OCI-LY3 (cell line): Measurements from ENCODE around the gene TTYH2.

Experiments
- H2AFZ ChIP-seq: fragments of 200-600, 300-600 bp; shearing (Covaris generic); 2 replicates; pipeline ENCODE4 v1.6.0; 2014; ENCODE audit warnings: antibody characterized with exemption, low read depth, low read length
- H3K27ac ChIP-seq: fragments of 200-600, 300-600 bp; sonication (generic); 2 replicates; pipeline ENCODE4 v1.5.1; 2014; ENCODE audit warnings: mild to moderate bottlenecking, low read length, moderate library complexity, mixed read lengths
- H3K27me3 ChIP-seq: fragments of 200-600, 300-600 bp; sonication (generic); 2 replicates; pipeline ENCODE4 v1.6.1; 2014; ENCODE audit warnings: low read depth, low read length, mixed read lengths
- H3K36me3 ChIP-seq: fragments of 200-600, 300-600 bp; sonication (generic); replicated peaks from 2 replicates; pipeline ENCODE3; 2014; ENCODE audit warnings: low read depth, low read length, mixed read lengths
- H3K4me1 ChIP-seq: fragments of 300-600, 200-600 bp; sonication (generic); 2 replicates; pipeline ENCODE4 v1.6.1; 2014; ENCODE audit warnings: low read length, mixed read lengths
- H3K4me2 ChIP-seq: fragments of 200-600, 300-600 bp; sonication (generic); 2 replicates; pipeline ENCODE4 v1.6.1; 2014; ENCODE audit warnings: low read length, mixed read lengths
- H3K4me3 ChIP-seq: fragments of 300-600, 200-600 bp; sonication (generic); 2 replicates; pipeline ENCODE4 v1.5.1; 2014; ENCODE audit warnings: antibody characterized with exemption, mild to moderate bottlenecking, low read length, moderate library complexity
- H3K79me2 ChIP-seq: fragments of 300-600, 200-600 bp; shearing (Covaris generic); 2 replicates; pipeline ENCODE4 v1.6.1; 2014; ENCODE audit warnings: mild to moderate bottlenecking, low read length, mixed read lengths
- H3K9ac ChIP-seq: fragments of 300-600, 200-600 bp; shearing (Covaris generic); 2 replicates; pipeline ENCODE4 v1.6.0; 2014; ENCODE audit warnings: mild to moderate bottlenecking, low read length, moderate library complexity
- H3K9me3 ChIP-seq: fragments of 200-600, 300-600 bp; shearing (Covaris generic); 2 replicates; pipeline ENCODE4 v1.6.1; 2014; ENCODE audit warnings: low read length, mixed read lengths; ENCODE audit not compliant: insufficient read depth
- H4K20me1 ChIP-seq: fragments of 200-600, 300-600 bp; sonication (generic); 2 replicates; pipeline ENCODE4 v1.6.1; 2016; ENCODE audit warnings: low read length, mixed read lengths; ENCODE audit not compliant: insufficient read depth
- EZH2phosphoT487 ChIP-seq: fragments of 200-600 bp; shearing (Covaris generic); IDR thresholded peaks from 2 replicates; pipeline ENCODE4 v1.6.1; 2018; ENCODE audit warnings: antibody characterized with exemption, mixed run types, low read depth
- TF ChIP-seq, protein P1 (sequence below): fragments of 200-600, 300-600 bp; sonication (generic); IDR thresholded peaks from 2 replicates; pipeline ENCODE4 v1.5.1; 2014; ENCODE audit warnings: antibody characterized with exemption, low read length, low read depth

Gene TTYH2

DNA sequence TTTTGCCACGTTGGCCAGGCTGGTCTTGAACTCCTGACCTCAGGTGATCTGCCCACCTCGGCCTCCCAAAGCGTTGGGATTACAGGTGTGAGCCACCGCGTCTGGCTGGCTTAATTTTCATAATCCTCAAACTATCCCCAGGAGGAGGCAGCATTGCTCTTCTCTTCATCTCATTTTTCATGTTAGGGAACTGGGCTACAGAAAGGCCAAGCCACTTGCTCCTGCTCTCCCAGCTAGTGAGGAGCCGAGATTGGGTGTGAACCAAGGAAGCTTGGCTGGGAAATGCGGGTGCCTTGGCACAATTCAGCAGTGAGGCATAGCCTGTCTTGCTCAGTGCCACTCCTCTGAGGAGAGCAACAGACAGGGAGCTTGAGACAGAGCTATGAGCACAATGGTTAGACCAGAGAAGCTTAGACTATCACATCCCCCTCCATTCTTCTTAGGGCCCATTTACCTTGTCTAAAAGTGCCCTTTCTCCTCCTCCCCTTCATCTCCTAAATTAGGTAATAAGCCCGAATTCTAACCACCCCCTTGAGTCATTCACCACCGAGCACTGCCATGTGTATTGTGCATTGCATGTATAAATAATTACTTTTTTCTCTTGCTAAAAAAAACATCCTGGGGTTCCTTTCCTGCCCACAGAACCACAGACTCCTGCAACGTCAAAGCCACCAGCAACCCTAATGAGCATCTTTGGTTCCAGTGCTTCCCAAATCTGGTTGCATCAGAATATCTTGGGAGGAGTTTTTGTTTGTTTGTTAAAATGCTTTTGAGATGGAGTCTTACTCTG, 92.7 kb downstream of the TTYH2 start:
- Histone ChIP-seq H3K79me2 (no peaks in the 10 kb centered on the region), H3K4me3 (no peak overlapping the region), H3K27ac (no peak overlapping the region), H4K20me1 (no peaks in the 10 kb centered on the region), H3K9me3 (no peaks in the 10 kb centered on the region), H3K4me2 (no peak overlapping the region), H3K27me3 (no peaks in the 10 kb centered on the region), H3K36me3 (no peaks in the 10 kb centered on the region), H3K4me1 (no peaks in the 10 kb centered on the region), H3K9ac (no peak overlapping the region), H2AFZ (no peak overlapping the region)
- TF ChIP-seq, protein P1, sequence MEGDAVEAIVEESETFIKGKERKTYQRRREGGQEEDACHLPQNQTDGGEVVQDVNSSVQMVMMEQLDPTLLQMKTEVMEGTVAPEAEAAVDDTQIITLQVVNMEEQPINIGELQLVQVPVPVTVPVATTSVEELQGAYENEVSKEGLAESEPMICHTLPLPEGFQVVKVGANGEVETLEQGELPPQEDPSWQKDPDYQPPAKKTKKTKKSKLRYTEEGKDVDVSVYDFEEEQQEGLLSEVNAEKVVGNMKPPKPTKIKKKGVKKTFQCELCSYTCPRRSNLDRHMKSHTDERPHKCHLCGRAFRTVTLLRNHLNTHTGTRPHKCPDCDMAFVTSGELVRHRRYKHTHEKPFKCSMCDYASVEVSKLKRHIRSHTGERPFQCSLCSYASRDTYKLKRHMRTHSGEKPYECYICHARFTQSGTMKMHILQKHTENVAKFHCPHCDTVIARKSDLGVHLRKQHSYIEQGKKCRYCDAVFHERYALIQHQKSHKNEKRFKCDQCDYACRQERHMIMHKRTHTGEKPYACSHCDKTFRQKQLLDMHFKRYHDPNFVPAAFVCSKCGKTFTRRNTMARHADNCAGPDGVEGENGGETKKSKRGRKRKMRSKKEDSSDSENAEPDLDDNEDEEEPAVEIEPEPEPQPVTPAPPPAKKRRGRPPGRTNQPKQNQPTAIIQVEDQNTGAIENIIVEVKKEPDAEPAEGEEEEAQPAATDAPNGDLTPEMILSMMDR: no peak
- TF ChIP-seq EZH2phosphoT487: no peak

DNA sequence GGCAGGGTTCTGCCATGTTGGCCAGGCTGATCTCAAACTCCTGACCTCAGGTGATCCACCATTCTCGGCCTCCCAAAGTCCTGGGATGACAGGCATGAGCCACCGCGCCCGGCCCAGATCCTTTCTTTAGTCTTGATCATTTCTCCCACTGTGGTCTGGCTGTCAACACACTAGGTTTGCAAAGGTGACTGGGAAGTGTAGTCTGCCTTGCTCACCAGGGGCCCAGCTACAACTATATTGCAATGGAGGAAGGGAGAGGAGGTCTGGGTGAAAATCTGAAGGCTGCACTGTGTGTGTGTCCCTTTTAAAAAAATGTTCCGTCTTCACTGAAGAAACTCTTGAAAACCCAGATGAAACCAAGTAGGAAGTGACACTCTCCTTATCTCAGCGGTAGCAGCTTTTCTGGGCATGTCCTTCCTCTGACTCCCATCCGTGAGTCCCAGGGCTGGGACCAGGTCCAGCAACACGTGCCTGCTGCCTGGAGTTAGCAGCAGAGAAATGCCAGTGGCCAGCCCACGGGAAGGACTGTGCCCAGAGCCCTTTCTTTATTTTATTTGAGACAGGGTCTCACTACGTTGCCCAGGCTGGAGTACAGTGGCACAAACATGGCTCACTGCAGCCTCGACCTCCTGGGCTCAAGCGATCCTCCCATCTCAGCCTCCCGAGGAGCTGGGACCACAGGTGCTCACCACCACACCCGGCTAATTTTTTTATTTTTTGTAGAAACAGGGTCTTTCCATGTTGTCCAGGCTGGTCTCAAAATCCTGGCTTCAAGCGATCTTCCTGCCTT, 94.8 kb downstream of the TTYH2 start:
- TF ChIP-seq, protein P1: no peak
- no peak for TF ChIP-seq EZH2phosphoT487
- Histone ChIP-seq H2AFZ (no peak overlapping the region), H3K27ac (no peak overlapping the region), H3K27me3 (no peaks in the 10 kb centered on the region), H3K4me2 (no peak overlapping the region), H4K20me1 (no peaks in the 10 kb centered on the region), H3K79me2 (no peaks in the 10 kb centered on the region), H3K9me3 (no peaks in the 10 kb centered on the region), H3K9ac (no peak overlapping the region), H3K4me1 (no peaks in the 10 kb centered on the region), H3K36me3 (no peaks in the 10 kb centered on the region), H3K4me3 (no peak overlapping the region)

DNA sequence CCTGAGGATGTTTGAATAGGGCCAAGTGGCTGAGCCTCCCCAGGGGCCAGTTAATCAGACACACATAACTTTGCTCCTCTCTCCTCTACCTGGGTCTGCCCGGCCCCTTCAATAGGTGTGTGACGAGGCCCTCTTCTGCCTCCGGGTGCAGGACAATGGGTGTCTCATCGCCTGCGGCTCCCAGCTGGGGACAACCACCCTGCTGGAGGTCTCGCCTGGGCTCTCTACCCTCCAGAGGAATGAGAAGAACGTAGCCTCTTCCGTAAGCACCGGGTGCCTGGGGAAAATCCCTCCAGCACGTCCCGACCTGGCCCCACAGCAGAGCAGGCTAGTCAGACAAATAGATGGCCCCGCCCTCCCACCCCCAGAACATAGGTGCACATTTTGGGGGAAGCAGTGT, 96.5 kb downstream of the TTYH2 start:
- Histone ChIP-seq H3K4me3 (no peak overlapping the region), H3K27me3 (no peaks in the 10 kb centered on the region), H3K36me3 (no peaks in the 10 kb centered on the region), H2AFZ (no peak overlapping the region), H3K4me1 (no peaks in the 10 kb centered on the region), H3K9me3 (no peaks in the 10 kb centered on the region), H3K9ac (no peak overlapping the region), H3K27ac (no peak overlapping the region), H4K20me1 (no peaks in the 10 kb centered on the region), H3K79me2 (no peaks in the 10 kb centered on the region), H3K4me2 (no peak overlapping the region)
- TF ChIP-seq EZH2phosphoT487: no peak
- TF ChIP-seq, protein P1: no peak
